ENCODE data around the gene VPS54. TPM values are rescaled to one million over a fixed set of nuclear protein-coding genes. Genes with fewer than 3 reads are reported as not detected.

The VPS54 gene
- total RNA-seq, 1 donor from 2014 or later = 17.5 TPM

- TF ChIP-seq EZH2 (IDR thresholded peaks at IDR 0.05; ENCODE audit: insufficient read depth, low read length) (no peak), CTCF (IDR thresholded peaks at IDR 0.05; ENCODE audit: insufficient read depth, low read depth, low read length) (no peak)
- peaks cover 29% of the 10 kb centered on the region for H3K4me1 Mint-ChIP-seq (ENCODE audit: low read depth, unreplicated experiment)
- no peak overlapping the region for H3K9ac ChIP-seq (ENCODE audit: low read length)
- H3K4me1 ChIP-seq (ENCODE audit: insufficient read depth, low read length) = peaks cover 10% of the 10 kb centered on the region
- peaks cover 6% of the 10 kb centered on the region for H3K36me3 Mint-ChIP-seq (ENCODE audit: low read depth, unreplicated experiment)
- H3K9me3 Mint-ChIP-seq (ENCODE audit: unreplicated experiment) = no peaks in the 10 kb centered on the region
- no peak overlapping the region for H3K27ac ChIP-seq (ENCODE audit: low read depth, low read length)
- no peak overlapping the region for H3K4me3 Mint-ChIP-seq (ENCODE audit: unreplicated experiment)
- peak overlapping the region; percentile 20 for H3K27ac Mint-ChIP-seq (ENCODE audit: unreplicated experiment)
- DNase-seq (ENCODE audit: low read depth) (no peak), FAIRE-seq (no peak)
- peaks cover 23% of the 10 kb centered on the region for H3K79me2 ChIP-seq (ENCODE audit: insufficient read depth, low read length)
- no peak overlapping the region for H3K4me2 ChIP-seq (ENCODE audit: low read length)
- H3K27me3 Mint-ChIP-seq (ENCODE audit: low read depth, unreplicated experiment) = no peaks in the 10 kb centered on the region
- peaks cover 12% of the 10 kb centered on the region for H3K36me3 ChIP-seq (ENCODE audit: insufficient read depth, low read length)
- H3K4me3 ChIP-seq (ENCODE audit: insufficient read depth, low read depth, low read length) = no peak overlapping the region
- no peaks in the 10 kb centered on the region for H3K27me3 ChIP-seq (ENCODE audit: insufficient read depth, low read length)
- no peaks in the 10 kb centered on the region for H3K9me3 ChIP-seq (ENCODE audit: insufficient read depth, low read depth, low read length)
- H2AFZ ChIP-seq (ENCODE audit: low read depth, low read length) = no peak overlapping the region
- peaks cover 9% of the 10 kb centered on the region for H4K20me1 ChIP-seq (ENCODE audit: insufficient read depth, low read length)
Measured at GRCh38 chr2:63866009-63866709, 153.1 kb downstream of the VPS54 start.

DNA sequence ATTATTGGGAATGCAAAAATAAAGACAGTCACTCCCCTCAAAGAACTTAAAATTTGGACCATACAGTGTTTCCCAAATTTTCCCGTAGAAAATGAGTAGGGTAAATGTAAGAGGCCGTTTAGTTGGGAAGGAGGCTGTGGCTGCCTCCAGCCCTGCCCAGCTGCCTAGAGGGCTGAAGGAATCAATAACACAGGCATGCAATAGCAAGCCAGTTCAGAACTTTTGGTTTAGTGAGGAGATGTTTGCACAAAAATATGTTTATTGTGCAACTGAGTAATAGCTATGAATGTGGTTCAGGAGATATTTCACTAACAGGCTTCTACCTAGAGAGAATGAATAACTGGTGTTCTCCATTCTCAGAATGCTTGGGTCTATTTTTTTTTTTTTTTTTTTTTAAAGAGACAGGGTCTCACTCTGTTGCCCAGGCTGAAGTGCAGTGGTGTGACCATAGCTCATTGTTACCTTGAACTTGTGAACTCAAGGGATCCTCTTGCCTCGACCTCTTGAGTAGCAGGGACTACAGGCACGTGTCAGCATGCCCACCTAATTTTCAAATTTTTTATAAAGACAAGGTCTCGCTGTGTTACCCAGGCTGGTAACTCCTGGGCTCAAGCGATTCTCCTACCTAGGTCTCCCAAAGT, 153.9 kb downstream of the VPS54 start:
- Histone ChIP-seq H3K4me3 (ENCODE audit: insufficient read depth, low read depth, low read length) (no peak overlapping the region), H2AFZ (ENCODE audit: low read depth, low read length) (no peak overlapping the region), H3K27ac (ENCODE audit: low read depth, low read length) (no peak overlapping the region), H3K9ac (ENCODE audit: low read length) (no peak overlapping the region), H3K9me3 (ENCODE audit: insufficient read depth, low read depth, low read length) (no peaks in the 10 kb centered on the region), H4K20me1 (ENCODE audit: insufficient read depth, low read length) (peaks cover 9% of the 10 kb centered on the region), H3K36me3 (ENCODE audit: insufficient read depth, low read length) (peaks cover 14% of the 10 kb centered on the region), H3K27me3 (ENCODE audit: insufficient read depth, low read length) (no peaks in the 10 kb centered on the region), H3K4me2 (ENCODE audit: low read length) (no peak overlapping the region), H3K79me2 (ENCODE audit: insufficient read depth, low read length) (peaks cover 23% of the 10 kb centered on the region), H3K4me1 (ENCODE audit: insufficient read depth, low read length) (peaks cover 6% of the 10 kb centered on the region)
- TF ChIP-seq CTCF (IDR thresholded peaks at IDR 0.05; ENCODE audit: insufficient read depth, low read depth, low read length) (no peak), EZH2 (IDR thresholded peaks at IDR 0.05; ENCODE audit: insufficient read depth, low read length) (no peak)
- FAIRE-seq (no peak), DNase-seq (ENCODE audit: low read depth) (no peak)
- Mint-ChIP-seq H3K4me3 (ENCODE audit: unreplicated experiment) (no peak overlapping the region), H3K9me3 (ENCODE audit: unreplicated experiment) (no peaks in the 10 kb centered on the region), H3K27ac (ENCODE audit: unreplicated experiment) (no peak overlapping the region), H3K4me1 (ENCODE audit: low read depth, unreplicated experiment) (peaks cover 23% of the 10 kb centered on the region), H3K36me3 (ENCODE audit: low read depth, unreplicated experiment) (peaks cover 4% of the 10 kb centered on the region), H3K27me3 (ENCODE audit: low read depth, unreplicated experiment) (no peaks in the 10 kb centered on the region)

GRCh38 chr2:63863707-63864106, 155.5 kb downstream of the VPS54 start:
- Histone ChIP-seq H4K20me1 (ENCODE audit: insufficient read depth, low read length) (peaks cover 9% of the 10 kb centered on the region), H3K27ac (ENCODE audit: low read depth, low read length) (no peak overlapping the region), H3K9ac (ENCODE audit: low read length) (no peak overlapping the region), H3K79me2 (ENCODE audit: insufficient read depth, low read length) (peaks cover 17% of the 10 kb centered on the region), H3K4me1 (ENCODE audit: insufficient read depth, low read length) (peaks cover 6% of the 10 kb centered on the region), H2AFZ (ENCODE audit: low read depth, low read length) (no peak overlapping the region), H3K27me3 (ENCODE audit: insufficient read depth, low read length) (no peaks in the 10 kb centered on the region), H3K9me3 (ENCODE audit: insufficient read depth, low read depth, low read length) (no peaks in the 10 kb centered on the region), H3K36me3 (ENCODE audit: insufficient read depth, low read length) (peaks cover 16% of the 10 kb centered on the region), H3K4me3 (ENCODE audit: insufficient read depth, low read depth, low read length) (no peak overlapping the region), H3K4me2 (ENCODE audit: low read length) (no peak overlapping the region)
- Mint-ChIP-seq H3K9me3 (ENCODE audit: unreplicated experiment) (no peaks in the 10 kb centered on the region), H3K36me3 (ENCODE audit: low read depth, unreplicated experiment) (peaks cover 7% of the 10 kb centered on the region), H3K27ac (ENCODE audit: unreplicated experiment) (no peak overlapping the region), H3K27me3 (ENCODE audit: low read depth, unreplicated experiment) (no peaks in the 10 kb centered on the region), H3K4me3 (ENCODE audit: unreplicated experiment) (no peak overlapping the region), H3K4me1 (ENCODE audit: low read depth, unreplicated experiment) (peaks cover 23% of the 10 kb centered on the region)
- FAIRE-seq (no peak), DNase-seq (ENCODE audit: low read depth) (no peak)
- TF ChIP-seq CTCF (IDR thresholded peaks at IDR 0.05; ENCODE audit: insufficient read depth, low read depth, low read length) (no peak), EZH2 (IDR thresholded peaks at IDR 0.05; ENCODE audit: insufficient read depth, low read length) (no peak)

Measured in astrocyte (in vitro differentiated cells and primary cell).